ENCODE results near the gene NINJ2.

Gene NINJ2

DNA sequence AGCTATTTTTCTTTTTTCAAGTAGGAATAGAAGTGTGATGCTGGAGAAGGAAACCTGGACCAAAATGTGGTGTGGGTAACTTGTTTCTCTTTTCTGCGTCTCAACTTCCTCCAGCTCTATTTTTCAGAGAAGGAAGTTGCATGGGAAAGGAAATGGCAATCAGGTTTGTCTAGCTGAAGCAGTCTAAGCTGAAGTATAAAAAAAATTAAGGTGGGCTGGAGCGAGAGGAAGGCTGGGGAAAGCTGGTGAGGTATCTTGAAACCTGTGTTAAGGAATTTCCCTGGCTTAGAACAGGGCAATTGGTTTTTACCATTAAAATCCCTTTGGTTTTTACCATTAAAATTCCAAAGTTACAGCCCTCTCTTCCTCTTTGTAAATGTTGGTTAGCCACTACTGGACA, 34.2 kb upstream of the NINJ2 start:
- TF ChIP-seq, protein P1, sequence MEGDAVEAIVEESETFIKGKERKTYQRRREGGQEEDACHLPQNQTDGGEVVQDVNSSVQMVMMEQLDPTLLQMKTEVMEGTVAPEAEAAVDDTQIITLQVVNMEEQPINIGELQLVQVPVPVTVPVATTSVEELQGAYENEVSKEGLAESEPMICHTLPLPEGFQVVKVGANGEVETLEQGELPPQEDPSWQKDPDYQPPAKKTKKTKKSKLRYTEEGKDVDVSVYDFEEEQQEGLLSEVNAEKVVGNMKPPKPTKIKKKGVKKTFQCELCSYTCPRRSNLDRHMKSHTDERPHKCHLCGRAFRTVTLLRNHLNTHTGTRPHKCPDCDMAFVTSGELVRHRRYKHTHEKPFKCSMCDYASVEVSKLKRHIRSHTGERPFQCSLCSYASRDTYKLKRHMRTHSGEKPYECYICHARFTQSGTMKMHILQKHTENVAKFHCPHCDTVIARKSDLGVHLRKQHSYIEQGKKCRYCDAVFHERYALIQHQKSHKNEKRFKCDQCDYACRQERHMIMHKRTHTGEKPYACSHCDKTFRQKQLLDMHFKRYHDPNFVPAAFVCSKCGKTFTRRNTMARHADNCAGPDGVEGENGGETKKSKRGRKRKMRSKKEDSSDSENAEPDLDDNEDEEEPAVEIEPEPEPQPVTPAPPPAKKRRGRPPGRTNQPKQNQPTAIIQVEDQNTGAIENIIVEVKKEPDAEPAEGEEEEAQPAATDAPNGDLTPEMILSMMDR (IDR thresholded peaks at IDR 0.05; ENCODE audit: low read depth, low read length) = no peak
- H3K4me3 ChIP-seq (ENCODE audit: low read depth, low read length) = no peak overlapping the region

- TF ChIP-seq, protein P1 (IDR thresholded peaks at IDR 0.05; ENCODE audit: low read depth, low read length) = no peak
- H3K4me3 ChIP-seq (ENCODE audit: low read depth, low read length) = no peak overlapping the region
Observed at GRCh38 chr12:694734-695503, 31.7 kb upstream of the NINJ2 start.

DNA sequence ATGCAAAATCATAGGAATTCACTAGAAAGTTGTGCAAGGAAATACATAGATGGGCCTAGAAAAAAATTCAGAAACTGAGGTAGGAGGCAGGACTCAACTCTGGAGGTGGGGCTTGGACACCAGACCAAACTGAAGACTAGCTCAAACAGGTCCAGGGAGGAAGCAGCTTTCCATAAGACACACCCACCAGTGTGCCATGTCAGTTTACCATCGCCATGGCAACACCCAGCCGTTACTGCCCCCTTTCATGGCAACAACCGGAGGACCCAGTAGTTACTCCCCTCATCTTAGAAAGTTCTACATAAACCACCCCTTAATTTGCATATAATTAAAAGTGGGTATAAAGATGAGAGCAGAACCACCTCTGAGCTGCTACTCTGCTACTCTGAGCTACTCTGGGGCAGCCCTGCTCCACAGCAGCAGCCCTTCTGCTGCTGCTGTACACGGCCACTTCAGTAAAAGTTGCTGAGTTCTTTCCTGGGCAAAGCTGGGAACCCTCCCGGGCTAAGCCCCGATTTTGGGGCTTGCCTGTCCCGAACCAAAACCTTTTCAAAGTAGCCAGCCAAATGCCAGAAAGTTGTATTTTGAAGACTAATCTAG, 30.8 kb upstream of the NINJ2 start:
- TF ChIP-seq, protein P1 (IDR thresholded peaks at IDR 0.05; ENCODE audit: low read depth, low read length) = no peak
- no peak overlapping the region for H3K4me3 ChIP-seq (ENCODE audit: low read depth, low read length)

GRCh38 chr12:692274-692673, 29.0 kb upstream of the NINJ2 start:
- H3K4me3 ChIP-seq (ENCODE audit: low read depth, low read length) = no peak overlapping the region
- TF ChIP-seq, protein P1 (IDR thresholded peaks at IDR 0.05; ENCODE audit: low read depth, low read length) = no peak

DNA sequence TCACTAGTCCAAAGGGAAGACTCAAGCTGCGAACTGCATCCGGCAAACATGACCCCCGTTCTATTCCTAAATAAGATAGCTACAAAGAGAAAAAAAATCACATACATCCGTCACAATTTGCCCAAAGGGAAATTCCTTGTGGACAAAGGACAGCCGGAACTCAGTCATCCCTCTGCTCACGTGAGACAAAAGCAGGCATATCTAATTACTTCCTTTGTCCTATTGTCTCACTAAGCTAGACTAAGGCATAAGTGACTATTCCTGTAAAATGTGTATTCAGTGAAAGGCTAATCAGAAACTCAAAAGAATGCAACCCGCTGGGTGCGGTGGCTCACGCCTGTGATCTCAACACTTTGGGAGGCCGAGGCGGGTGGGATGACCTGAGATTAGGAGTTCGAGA, 27.2 kb upstream of the NINJ2 start:
- TF ChIP-seq, protein P1 (IDR thresholded peaks at IDR 0.05; ENCODE audit: low read depth, low read length) = no peak
- no peak overlapping the region for H3K4me3 ChIP-seq (ENCODE audit: low read depth, low read length)

DNA sequence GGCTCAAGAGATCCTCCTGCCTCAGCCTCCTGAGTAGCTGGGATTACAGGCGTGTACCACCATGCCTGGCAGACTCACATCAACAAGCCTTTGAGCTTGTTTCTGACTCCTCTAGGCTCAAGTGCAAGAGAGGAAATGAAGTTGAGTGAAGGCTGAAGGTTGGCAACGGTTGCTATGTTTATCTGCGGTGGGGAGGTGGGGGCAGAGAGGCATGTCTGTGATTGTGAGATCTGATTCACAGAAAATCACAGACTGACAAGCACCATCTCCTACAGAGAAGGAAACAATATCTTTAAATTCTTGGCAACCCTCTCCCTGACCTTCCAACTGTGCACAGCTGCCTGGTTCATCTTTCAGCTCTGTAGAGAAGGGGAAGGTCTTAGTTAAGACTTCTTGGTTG, 22.1 kb upstream of the NINJ2 start:
- TF ChIP-seq, protein P1 (IDR thresholded peaks at IDR 0.05; ENCODE audit: low read depth, low read length) = no peak
- H3K4me3 ChIP-seq (ENCODE audit: low read depth, low read length) = no peak overlapping the region

- TF ChIP-seq, protein P1 (IDR thresholded peaks at IDR 0.05; ENCODE audit: low read depth, low read length) = no peak
Observed at GRCh38 chr12:684416-684815, 21.2 kb upstream of the NINJ2 start.

More at GRCh38 chr12:684416-684815, 21.2 kb upstream of the NINJ2 start:
- H3K4me3 ChIP-seq (ENCODE audit: low read depth, low read length) = no peak overlapping the region
